ENCODE measurements around the gene BPIFA3.

DNA sequence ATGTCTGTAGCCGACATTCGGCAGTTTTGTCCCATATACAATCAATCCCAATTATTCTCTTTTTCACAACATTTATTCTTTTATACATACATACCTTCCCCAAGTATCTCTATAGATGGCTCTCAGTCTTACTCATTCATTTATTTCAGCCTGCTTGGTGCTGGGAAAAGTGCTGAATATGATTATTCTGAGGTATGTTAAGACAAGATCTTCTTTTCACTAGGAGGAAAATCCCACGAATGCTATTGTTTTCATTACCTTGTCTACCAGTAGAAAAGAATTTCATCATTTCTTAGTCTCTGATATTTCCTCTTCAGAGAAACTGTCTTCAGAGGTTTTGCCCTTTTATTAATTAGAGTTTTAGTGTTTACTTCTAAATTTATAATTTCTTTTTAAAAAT, 13.7 kb upstream of the BPIFA3 start:
- no peak for TF ChIP-seq POLR2A (IDR thresholded peaks at IDR 0.05; ENCODE audit: low read length)
- no peak for TF ChIP-seq GATA1 (IDR thresholded peaks at IDR 0.05; ENCODE audit: low read depth, low read length)

All from erythroblast (primary cell).